ENCODE data around the gene ADCY7.

ADCY7 gene

GRCh38 chr16:50313596-50314478 lies 47.5 kb downstream of the ADCY7 start:
- no peak for DNase-seq (ENCODE audit: low read depth)

DNA sequence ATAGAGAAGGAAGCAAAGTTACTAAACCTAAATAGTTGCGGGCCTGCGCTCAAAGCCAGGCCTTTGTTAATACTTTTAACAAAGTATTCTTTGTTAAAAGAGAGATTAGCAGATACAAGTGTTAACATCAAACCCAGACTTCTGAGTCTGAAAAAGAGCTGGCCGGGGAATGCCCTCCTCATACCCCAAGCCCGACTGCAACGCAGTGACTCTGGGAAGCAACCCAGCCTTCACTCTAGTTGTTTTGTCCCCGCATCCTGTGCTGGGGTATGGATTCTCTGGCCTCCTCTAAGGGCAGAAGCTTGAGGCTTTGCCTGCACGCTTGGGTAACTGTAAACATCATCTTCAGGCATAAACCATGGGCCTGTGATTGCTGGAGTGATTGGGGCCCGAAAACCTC lies 48.3 kb downstream of the ADCY7 start:
- DNase-seq (ENCODE audit: low read depth) = no peak

- DNase-seq (ENCODE audit: low read depth) = no peak
These were observed 49.1 kb downstream of the ADCY7 start for GRCh38 chr16:50315346-50315997.

DNA sequence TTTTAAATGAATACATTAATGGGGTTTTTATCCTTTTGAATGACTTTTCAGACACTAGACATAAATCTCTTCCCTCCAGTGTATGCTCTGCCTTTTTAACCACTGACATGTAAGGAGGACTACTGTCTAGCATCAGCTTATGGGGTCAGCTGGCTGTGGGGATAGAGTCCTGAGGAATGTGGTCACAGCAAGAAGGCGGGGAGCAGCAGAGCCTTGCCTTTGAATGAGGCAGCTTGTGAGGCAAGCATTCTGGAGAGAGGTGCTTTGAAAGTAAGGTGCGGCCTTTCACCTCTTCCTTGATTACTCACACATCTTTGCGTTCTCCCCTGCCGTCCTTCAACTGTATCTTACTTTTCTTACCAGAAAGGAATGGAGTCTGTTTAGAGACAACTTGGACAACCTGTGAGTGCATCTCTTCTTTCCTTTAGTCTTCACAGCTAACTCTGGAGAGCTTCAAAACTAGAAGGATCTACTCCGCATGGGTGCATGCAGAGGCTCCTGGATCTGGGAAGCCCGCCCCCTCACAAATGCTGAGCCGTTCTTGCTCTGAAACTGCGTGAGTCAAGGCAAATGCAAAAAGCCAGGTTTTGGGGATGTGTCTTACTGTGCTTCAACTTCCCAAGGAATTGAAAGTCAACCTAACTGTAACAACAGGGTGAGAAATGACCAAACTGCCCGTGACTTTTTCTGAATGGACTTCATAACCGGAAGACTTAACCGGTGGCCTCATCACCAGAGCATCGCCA lies 49.9 kb downstream of the ADCY7 start:
- no peak for DNase-seq (ENCODE audit: low read depth)

GRCh38 chr16:50316848-50317630 lies 50.7 kb downstream of the ADCY7 start:
- no peak for DNase-seq (ENCODE audit: low read depth)

GRCh38 chr16:50318796-50319578 lies 52.6 kb downstream of the ADCY7 start:
- no peak for DNase-seq (ENCODE audit: low read depth)

DNA sequence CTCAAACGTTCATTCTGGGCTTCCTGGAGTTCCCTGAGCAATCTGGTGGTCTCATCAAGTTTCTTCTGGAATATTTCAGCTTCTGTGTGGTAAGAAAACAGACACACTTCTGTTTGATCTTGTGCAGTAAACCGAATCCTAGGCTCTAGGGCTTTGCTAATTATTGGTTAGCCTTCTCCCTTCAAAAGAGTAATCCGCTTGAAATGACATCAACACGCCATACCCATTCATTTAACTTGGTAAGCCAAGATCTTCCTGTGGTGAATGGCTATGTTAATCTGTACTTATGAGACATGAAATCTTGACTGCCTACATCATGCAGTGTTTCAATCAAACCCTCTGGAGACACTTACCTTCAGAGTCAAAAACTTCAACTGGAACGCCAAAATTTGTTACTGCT lies 54.0 kb downstream of the ADCY7 start:
- no peak for DNase-seq (ENCODE audit: low read depth)

GRCh38 chr16:50322333-50322732 lies 56.0 kb downstream of the ADCY7 start:
- no peak for DNase-seq (ENCODE audit: low read depth)

GRCh38 chr16:50323335-50324011 lies 57.1 kb downstream of the ADCY7 start:
- no peak for DNase-seq (ENCODE audit: low read depth)

DNA sequence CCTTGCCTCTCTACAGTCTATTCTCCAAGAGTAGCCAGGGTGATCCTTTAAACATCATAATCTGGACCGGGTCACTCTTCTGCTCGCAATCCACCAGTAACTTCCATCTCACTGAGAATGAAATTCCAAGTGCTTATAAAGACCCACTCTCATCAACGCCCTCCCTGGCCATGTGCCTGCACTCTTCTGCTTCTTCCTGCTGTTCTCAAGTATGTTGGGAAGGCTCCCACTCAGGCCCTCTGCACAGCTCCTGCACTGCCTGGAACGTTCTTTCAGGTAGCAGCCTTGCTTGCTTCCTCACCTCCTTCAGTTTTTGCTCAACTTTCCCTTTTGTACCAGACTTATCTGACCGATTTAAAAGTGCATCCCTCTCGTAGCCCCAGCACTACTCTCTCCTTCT lies 58.0 kb downstream of the ADCY7 start:
- DNase-seq (ENCODE audit: low read depth) = no peak

DNA sequence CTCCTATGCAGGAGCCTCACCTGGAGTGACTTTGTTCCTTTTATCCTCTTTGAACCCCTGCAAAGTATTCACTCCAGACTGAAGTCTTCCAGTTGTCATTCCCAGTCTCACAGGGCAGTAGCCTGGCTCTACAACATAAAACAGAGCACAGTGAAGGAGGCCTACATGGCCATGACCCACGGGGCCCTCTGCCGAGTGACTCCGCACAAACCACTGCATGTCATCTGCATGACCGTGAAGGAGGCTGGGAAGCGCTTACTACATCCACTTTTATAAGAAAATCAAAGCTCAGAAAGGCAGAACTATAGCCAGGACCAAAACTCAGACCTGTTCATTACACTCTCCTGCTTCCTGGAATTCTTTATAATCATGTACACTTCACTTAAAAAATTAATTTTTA lies 59.9 kb downstream of the ADCY7 start:
- no peak for DNase-seq (ENCODE audit: low read depth)

- peak; percentile 33 for DNase-seq (ENCODE audit: low read depth)
These were observed 60.6 kb downstream of the ADCY7 start for GRCh38 chr16:50326835-50327465.

- DNase-seq (ENCODE audit: low read depth) = no peak
These were observed 63.3 kb downstream of the ADCY7 start for GRCh38 chr16:50329446-50330189.

DNA sequence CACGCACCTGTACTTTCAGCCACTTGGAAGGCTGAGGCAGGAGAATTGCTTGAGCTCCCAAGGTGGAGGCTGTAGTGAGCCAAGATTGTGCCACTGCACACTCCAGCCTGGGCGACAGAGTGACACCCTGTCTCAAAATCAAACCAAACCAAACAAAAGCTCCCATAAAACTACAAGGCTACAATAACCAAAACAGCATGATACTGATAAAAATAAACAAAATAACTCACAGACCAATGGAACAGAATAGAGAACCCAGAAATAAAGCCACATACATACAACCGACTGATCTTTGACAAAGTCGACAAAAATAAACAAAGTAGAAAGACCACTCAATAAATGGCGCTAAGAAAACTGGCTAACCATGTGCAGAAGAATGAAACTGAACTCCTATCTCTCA lies 65.2 kb downstream of the ADCY7 start:
- DNase-seq (ENCODE audit: low read depth) = no peak

DNA sequence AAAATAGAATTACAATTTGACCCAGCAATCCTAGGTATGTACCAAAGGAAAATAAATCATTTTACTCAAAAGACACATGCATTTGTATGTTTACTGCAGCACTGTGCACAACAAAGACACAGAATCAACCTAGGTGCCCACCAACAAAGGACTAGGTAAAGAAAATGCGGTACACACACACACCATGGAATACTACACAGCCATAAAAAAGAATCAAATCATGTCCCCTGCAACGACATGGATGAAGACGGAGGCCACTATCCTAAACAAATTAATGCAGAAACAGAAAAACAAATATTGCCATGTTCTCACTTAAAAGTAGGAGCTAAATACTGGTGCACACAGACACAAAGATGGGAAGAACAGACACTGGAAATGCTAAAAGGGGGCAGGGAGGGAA lies 66.2 kb downstream of the ADCY7 start:
- no peak for DNase-seq (ENCODE audit: low read depth)

DNA sequence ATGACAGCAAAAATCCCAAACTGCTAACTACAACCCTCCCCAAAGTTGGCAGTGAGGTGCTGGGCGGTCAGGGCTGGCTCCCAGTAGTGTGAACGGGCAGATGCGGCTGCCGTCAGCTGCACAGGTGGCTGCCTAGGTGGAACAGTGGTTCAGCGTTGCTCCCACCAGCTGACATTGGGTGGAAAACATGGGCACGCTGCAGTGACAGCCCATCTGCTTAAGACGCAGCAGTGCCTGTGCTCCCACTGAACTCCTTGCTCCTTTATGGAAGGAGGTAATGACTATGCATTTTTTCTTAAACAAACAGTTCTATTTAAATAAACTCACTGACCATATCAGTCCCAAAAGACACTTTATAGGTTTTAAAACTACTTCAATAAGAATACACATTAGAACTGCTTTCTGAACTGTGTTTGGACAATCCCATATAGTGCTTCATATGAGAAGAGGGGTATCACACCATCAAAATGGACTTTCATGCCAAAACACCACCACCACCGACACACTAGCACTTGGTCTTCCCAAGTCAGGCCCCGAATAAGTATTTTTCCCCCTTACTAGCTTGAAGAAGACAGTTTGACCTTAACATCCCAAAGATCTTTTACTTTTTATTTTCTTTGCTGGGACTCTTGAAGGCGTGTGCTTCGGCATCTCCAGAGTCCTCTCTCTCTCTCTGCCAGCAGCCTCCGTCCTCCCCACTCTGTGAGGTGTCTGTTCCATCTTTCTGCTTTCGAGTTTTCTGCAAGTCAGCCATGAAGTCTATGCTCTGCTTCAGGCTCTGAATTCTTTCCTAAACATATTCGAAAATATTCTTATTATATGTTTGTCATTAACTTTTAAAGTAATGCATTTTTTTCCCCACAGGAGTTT lies 68.0 kb downstream of the ADCY7 start:
- no peak for DNase-seq (ENCODE audit: low read depth)

GRCh38 chr16:50335196-50335958 lies 69.0 kb downstream of the ADCY7 start:
- peak; percentile 21 for DNase-seq (ENCODE audit: low read depth)

DNA sequence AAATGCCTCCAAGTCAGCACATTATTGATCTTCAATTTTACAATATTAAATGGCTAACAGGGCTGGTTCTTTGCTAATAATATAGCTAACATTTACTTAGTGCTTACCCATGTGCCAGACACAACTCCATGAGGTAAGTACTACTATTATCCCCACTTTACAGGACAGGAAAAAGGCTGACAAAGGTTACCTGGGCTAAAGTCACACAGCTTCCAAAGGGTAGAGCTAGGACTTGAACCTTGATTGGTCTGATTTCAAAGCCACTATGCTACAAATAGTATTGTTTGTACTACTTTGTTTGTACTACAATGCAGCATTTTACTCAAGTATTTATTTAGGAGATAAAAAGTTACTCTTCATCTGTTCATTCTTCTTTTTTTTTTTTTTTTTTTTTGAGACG lies 70.5 kb downstream of the ADCY7 start:
- DNase-seq (ENCODE audit: low read depth) = no peak
